ENCODE data around the gene MPRIP.

DNA sequence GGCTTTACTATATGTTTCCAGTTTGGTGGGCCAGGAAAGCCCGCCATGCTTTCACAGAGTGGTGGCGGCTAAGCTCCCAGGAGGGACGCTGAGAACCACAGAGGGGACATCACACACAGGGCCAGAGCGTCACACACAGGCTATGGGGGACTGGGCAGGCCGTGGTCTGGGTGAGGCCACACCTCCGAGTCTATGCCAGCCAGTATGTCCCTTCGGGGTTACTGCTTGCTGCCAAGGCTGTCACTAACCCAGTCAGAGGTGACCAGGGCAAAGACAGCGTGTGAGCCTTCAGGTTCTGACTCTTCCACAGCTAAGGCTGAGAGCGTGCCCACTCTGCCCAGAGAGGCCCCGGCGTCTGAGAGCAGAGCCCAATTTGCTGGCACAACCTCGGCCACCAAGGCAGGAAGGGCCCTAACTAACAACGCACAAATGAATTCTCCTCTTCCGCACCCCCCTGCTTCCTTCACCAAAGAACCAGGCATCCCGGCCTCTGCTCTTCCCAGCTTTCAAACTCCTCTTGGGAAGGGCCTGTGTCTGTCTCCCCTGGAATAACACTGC, 161.0 kb downstream of the MPRIP start:
- TF ChIP-seq POLR2A (IDR thresholded peaks at IDR 0.05) = no peak
- TF ChIP-seq, protein P1, sequence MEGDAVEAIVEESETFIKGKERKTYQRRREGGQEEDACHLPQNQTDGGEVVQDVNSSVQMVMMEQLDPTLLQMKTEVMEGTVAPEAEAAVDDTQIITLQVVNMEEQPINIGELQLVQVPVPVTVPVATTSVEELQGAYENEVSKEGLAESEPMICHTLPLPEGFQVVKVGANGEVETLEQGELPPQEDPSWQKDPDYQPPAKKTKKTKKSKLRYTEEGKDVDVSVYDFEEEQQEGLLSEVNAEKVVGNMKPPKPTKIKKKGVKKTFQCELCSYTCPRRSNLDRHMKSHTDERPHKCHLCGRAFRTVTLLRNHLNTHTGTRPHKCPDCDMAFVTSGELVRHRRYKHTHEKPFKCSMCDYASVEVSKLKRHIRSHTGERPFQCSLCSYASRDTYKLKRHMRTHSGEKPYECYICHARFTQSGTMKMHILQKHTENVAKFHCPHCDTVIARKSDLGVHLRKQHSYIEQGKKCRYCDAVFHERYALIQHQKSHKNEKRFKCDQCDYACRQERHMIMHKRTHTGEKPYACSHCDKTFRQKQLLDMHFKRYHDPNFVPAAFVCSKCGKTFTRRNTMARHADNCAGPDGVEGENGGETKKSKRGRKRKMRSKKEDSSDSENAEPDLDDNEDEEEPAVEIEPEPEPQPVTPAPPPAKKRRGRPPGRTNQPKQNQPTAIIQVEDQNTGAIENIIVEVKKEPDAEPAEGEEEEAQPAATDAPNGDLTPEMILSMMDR (IDR thresholded peaks at IDR 0.05) = no peak

Data from body of pancreas (tissue), 4 donors.